Effector memory CD8-positive, alpha-beta T cell (primary cell): Measurements from ENCODE around the gene SSR4.

Experiments used
- ATAC-seq: fragments of 150-1000 bp; cut with Tn5 transposase; replicated peaks from 2 replicates; pipeline ENCODE4 v1.10.0; 2021; ENCODE audit warnings: mild to moderate bottlenecking, moderate library complexity
- DNase-seq, 3 experiments: peaks; one replicate each; pipeline ENCODE4 v3.0.0; 2021
- H3K27ac Mint-ChIP-seq, 2 donors: one replicate each; pipeline ENCODE4 v1.8.0; 2022; ENCODE audit warnings: mild to moderate bottlenecking in 2 of 2, mixed read lengths in 2 of 2, moderate library complexity in 2 of 2
- H3K27me3 Mint-ChIP-seq, 2 donors: one replicate each; pipeline ENCODE4 v1.8.0; 2022; ENCODE audit warnings: mixed read lengths in 2 of 2
- H3K36me3 Mint-ChIP-seq: one replicate; pipeline ENCODE4 v1.8.0; 2022; ENCODE audit warnings: mild to moderate bottlenecking, moderate library complexity, mixed read lengths; ENCODE audit not compliant: insufficient read depth
- H3K4me1 Mint-ChIP-seq, 2 donors: one replicate each; pipeline ENCODE4 v1.8.0; 2022; ENCODE audit warnings: low read depth in 2 of 2, mixed read lengths in 2 of 2
- H3K4me3 Mint-ChIP-seq, 2 donors: one replicate each; pipeline ENCODE4 v1.8.0; 2022; ENCODE audit warnings: mild to moderate bottlenecking in 2 of 2, mixed read lengths in 2 of 2, moderate library complexity in 2 of 2
- H3K9me3 Mint-ChIP-seq, 2 donors: one replicate each; pipeline ENCODE4 v1.8.0; 2022; ENCODE audit warnings: mixed read lengths in 2 of 2

SSR4 gene

DNA sequence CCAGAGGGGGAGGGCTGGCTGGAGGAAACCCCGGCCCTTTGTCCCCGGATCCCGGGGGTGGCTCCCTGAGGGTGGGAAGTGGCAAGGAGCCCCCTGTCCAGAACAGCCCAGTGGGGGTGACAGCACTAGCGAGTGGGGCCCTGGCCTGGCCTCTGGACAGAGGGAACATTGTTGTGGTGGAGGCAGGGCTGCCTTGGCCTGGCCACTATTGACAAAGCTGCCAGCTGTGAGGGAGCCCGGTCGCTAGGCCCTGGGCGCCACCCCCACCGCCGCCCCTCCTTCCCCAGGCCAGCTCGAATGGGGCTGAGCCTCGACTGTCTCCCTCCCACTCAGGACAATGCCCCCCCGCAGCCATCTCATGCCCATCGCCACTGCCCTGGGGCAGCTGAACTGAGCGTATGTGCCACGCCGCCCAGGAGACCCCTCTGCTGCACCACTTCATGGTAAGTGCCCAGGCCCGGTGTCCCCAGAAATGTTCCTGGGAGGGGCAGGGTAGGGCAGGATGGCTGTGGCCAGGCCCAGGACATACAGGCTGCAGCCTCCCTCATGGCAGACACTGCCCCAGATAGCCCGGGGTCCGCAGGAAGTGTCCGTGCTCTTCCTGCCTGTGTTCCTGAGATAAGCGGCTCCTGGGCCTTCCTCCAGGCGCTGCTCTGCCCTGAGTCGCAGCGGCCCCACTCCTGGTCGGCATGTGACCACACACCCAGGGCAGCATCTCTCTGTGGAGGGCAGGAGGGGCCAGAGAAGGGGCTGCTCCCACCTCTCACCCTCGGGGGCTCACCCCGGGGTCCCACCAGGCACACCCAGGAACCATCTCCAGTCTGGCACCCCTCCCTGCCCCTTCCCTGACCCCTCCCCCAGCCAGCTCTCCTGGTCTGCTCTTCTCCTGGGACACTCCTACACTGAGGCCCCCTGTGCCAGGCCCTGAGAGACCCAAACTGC is 29.1 kb upstream of the SSR4 start:
- Mint-ChIP-seq H3K4me3 (no peak overlapping the region), H3K9me3 (no peaks in the 10 kb centered on the region), H3K4me1 (peaks cover 4 to 9% of the 10 kb centered on the region in 2 donors), H3K27me3 (no peaks in the 10 kb centered on the region), H3K27ac (no peak overlapping the region), H3K36me3 (no peaks in the 10 kb centered on the region)
- DNase-seq (no peak), ATAC-seq (no peak)

DNA sequence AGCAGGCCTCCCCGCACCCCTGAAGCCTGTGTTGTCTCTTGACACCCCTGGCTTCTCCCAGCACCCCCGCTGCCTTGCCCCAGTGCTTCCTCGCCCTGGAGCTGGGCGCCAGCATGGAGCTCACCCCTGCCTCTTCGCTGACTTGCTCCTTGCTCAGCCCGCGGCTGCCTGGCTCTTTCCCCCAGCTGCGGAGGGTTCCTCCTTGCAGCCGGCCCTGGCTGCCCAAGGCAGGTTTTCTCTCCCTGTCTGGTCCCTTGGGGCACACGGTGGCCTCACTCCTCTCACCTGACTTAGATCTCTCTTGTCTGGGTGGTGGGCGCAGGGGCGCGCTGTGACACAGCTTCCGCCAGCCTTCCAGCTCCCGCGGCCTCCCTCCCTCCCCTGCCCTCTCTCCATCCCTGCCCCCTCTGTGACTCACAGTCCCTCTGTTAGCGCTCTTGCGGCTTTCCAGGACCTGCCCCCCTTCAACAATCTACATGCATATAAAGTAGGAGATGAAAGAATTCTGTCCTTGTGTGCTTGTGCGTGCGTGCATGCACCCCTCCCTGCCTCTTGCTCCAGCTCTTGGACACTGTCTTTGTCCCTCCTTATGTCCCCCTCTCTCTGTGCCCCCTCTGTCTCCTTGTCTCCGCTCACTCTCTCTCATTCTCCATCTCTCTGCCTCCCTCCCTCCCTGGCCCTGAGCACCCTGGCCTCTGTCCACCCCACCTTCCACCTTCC is 28.2 kb upstream of the SSR4 start:
- DNase-seq: no peak
- Mint-ChIP-seq H3K27ac (no peak overlapping the region), H3K4me3 (no peak overlapping the region), H3K36me3 (no peaks in the 10 kb centered on the region), H3K4me1 (peaks cover 4 to 9% of the 10 kb centered on the region in 2 donors), H3K27me3 (no peaks in the 10 kb centered on the region), H3K9me3 (no peaks in the 10 kb centered on the region)
- ATAC-seq: no peak

- peaks cover 4 to 9% of the 10 kb centered on the region in 2 donors for H3K4me1 Mint-ChIP-seq
- no peaks in the 10 kb centered on the region for H3K36me3 Mint-ChIP-seq
- no peak for DNase-seq
- H3K9me3 Mint-ChIP-seq: no peaks in the 10 kb centered on the region
- H3K27ac Mint-ChIP-seq: no peak overlapping the region
- no peak for ATAC-seq
- H3K4me3 Mint-ChIP-seq: no peak overlapping the region
- no peaks in the 10 kb centered on the region for H3K27me3 Mint-ChIP-seq
These were observed 27.4 kb upstream of the SSR4 start for GRCh38 chrX:153766871-153767673.

GRCh38 chrX:153767674-153768055 is 26.8 kb upstream of the SSR4 start:
- Mint-ChIP-seq H3K4me1 (peaks cover 4 to 9% of the 10 kb centered on the region in 2 donors), H3K27ac (peak overlapping the region; percentile 35 to 81), H3K27me3 (no peaks in the 10 kb centered on the region), H3K9me3 (no peaks in the 10 kb centered on the region), H3K36me3 (no peaks in the 10 kb centered on the region), H3K4me3 (no peak overlapping the region)
- no peak for ATAC-seq
- no peak for DNase-seq

DNA sequence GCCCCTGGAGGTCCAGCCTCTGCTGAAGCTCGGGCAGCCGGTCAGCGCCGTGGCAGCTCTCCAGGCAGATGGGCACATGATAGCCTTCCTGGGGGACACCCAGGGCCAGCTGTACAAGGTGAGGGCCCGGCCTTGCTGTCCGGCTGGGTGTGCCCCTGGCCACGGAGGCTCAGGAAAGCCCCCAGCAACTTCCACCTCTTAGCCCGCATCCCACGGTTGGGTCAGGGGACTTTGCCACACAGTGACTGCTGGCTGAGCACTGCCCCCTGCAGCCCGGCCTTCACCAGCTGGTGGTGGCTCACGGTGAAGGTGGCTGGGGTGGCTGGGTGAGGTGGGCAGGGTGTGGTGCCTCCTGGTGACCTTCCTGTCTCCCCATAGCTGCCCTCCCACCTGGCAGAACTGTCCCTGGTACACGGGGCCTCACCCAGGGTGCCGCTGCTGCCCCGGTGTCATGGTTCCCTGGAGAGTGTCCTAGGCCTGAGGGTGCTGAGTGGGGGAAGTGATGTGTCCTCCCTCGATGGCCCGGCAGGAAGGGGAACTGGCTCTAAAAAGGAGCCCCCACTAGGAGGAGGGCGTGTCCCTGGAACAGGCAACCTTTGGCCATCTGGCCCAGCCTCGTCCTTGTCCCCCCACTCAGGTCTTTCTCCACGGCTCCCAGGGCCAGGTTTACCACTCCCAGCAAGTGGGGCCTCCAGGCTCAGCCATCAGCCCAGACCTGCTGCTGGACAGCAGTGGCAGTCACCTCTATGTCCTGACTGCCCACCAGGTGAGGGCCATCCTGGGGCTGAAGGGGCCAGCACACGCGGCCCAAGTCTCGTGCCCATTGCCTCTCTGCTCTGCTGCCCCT is 25.9 kb upstream of the SSR4 start:
- H3K36me3 Mint-ChIP-seq: no peaks in the 10 kb centered on the region
- ATAC-seq (no peak), DNase-seq (no peak)
- H3K4me3 Mint-ChIP-seq: peak overlapping the region in 1 of 2 donors; percentile 37
- peaks cover 4 to 9% of the 10 kb centered on the region in 2 donors for H3K4me1 Mint-ChIP-seq
- peak overlapping the region; percentile 35 to 81 for H3K27ac Mint-ChIP-seq
- H3K27me3 Mint-ChIP-seq: no peaks in the 10 kb centered on the region
- H3K9me3 Mint-ChIP-seq: no peaks in the 10 kb centered on the region

GRCh38 chrX:153769158-153769864 is 25.2 kb upstream of the SSR4 start:
- Mint-ChIP-seq H3K4me3 (no peak overlapping the region), H3K36me3 (no peaks in the 10 kb centered on the region), H3K9me3 (no peaks in the 10 kb centered on the region), H3K27ac (no peak overlapping the region), H3K4me1 (peaks cover 4 to 5% of the 10 kb centered on the region in 2 donors), H3K27me3 (no peaks in the 10 kb centered on the region)
- DNase-seq (no peak), ATAC-seq (no peak)

DNA sequence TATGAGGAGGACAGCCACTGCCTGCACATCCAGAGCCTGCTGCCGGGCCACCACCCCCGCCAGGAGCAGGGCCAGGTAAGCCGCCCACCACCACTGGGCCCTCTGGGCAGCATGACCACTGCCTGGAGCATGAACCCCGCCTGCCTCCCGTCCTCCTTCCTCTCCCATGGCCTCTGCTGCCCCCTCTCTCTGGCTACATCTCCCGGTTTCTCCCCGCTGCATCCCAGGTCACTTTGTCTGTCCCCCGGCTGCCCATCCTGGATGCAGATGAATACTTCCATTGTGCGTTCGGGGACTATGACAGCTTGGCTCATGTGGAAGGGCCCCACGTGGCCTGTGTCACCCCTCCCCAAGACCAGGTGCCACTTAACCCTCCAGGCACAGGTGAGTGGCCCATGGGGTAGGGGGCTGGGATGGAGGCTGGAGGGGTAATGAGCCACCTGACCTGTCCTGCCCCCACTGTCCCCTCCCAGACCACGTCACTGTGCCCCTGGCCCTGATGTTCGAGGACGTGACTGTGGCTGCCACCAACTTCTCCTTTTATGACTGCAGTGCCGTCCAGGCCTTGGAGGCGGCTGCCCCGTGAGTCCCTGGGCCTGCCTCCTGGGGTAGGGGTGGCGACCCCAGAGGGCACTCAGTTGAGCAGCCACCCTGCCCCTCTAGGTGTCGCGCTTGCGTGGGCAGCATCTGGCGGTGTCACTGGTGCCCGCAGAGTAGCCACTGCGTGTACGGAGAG is 24.4 kb upstream of the SSR4 start:
- H3K36me3 Mint-ChIP-seq: no peaks in the 10 kb centered on the region
- no peak overlapping the region for H3K27ac Mint-ChIP-seq
- no peak overlapping the region for H3K4me3 Mint-ChIP-seq
- DNase-seq: no peak
- no peaks in the 10 kb centered on the region for H3K9me3 Mint-ChIP-seq
- peaks cover 4 to 5% of the 10 kb centered on the region in 2 donors for H3K4me1 Mint-ChIP-seq
- ATAC-seq: no peak
- H3K27me3 Mint-ChIP-seq: no peaks in the 10 kb centered on the region

DNA sequence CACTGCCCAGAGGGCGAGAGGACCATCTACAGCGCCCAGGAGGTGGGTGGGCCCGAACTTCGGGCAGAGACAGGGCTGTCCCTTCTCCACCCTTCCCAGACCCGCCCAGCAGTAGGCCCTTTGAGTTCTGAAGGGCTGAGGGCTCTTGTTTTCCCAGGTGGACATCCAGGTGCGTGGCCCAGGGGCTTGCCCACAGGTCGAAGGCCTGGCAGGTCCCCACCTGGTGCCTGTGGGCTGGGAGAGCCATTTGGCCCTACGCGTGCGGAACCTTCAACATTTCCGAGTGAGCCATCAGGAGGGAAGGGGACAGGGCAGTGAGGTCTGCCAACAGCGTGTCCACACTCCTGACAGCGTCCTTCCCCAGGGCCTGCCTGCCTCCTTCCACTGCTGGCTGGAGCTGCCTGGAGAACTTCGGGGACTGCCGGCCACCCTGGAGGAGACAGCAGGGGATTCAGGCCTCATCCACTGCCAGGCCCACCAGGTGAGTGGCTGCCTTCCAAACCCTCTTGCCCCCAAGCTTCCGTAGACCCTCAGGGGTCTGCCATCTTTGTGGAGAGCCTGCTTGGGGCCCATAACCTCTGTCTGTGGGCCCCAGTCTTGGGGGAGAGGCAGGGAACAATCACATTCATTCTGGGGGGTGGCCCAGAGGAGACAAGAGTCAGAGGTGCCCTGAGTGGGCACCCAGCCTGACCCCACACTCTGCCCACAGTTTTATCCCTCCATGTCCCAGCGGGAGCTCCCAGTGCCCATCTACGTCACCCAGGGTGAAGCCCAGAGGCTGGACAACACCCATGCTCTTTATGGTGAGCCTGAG is 23.7 kb upstream of the SSR4 start:
- no peaks in the 10 kb centered on the region for H3K36me3 Mint-ChIP-seq
- peaks cover 4 to 5% of the 10 kb centered on the region in 2 donors for H3K4me1 Mint-ChIP-seq
- no peak for DNase-seq
- no peaks in the 10 kb centered on the region for H3K27me3 Mint-ChIP-seq
- H3K9me3 Mint-ChIP-seq: no peaks in the 10 kb centered on the region
- no peak for ATAC-seq
- H3K27ac Mint-ChIP-seq: no peak overlapping the region
- H3K4me3 Mint-ChIP-seq: no peak overlapping the region

- Mint-ChIP-seq H3K27ac (no peak overlapping the region), H3K27me3 (no peaks in the 10 kb centered on the region), H3K4me3 (no peak overlapping the region), H3K4me1 (peaks cover 4 to 5% of the 10 kb centered on the region in 2 donors), H3K36me3 (no peaks in the 10 kb centered on the region), H3K9me3 (no peaks in the 10 kb centered on the region)
- DNase-seq: no peak
- no peak for ATAC-seq
These were observed 22.8 kb upstream of the SSR4 start for GRCh38 chrX:153771415-153772315.

DNA sequence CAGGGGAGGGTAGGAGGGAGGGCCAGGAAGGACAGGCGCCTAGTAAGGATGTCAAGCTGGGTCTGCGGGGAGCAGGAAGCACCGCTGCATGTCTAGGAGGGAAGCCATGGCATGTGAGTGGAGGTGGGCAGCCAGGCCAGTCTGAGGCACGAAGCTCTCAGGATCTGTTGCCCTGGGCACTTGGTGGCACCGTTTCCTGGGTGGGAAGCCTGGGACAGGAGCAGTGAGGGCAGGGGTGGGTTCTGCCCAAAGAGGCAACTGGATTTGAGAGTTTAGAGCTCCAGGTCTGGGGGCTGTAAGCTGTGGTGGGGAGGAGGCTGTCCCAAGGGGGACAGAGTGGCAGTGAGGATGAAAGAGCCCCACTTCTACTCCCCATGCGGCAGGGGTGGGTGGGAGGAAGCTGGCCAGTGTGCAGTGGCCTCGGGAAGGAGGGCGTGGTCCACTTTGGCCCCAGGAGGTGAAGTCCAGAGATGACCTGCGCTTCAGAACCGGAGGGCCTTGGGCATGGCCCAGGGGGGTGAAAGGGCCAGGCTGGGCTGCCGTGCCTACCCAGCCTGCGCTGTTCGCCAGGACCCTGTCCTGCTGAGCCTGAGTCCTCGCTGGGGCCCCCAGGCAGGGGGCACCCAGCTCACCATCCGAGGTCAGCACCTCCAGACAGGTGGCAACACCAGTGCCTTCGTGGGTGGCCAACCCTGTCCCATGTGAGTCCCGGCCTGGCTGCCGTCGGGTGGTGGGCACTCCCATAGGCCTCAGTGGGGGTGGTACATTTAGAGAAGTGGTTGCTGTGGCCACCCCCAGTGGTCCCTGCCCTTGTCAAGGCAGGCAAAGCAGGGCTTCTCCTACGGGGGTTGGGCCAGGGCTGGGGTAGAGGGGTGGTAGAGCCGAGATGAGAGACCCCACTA is 21.9 kb upstream of the SSR4 start:
- Mint-ChIP-seq H3K27me3 (no peaks in the 10 kb centered on the region), H3K27ac (no peak overlapping the region), H3K9me3 (no peaks in the 10 kb centered on the region), H3K36me3 (no peaks in the 10 kb centered on the region), H3K4me3 (no peak overlapping the region), H3K4me1 (peaks cover 4 to 5% of the 10 kb centered on the region in 2 donors)
- ATAC-seq (no peak), DNase-seq (no peak)
